WI38 (cell line): Measurements from ENCODE around the gene MAPK8IP3.

Experiments used
- H3K4me3 ChIP-seq: 2 replicates; pipeline ENCODE4 v1.5.1; 2011; ENCODE audit warnings: low read depth, mild to moderate bottlenecking, control low read depth, low read length
- TF ChIP-seq, protein P1 (sequence below): IDR thresholded peaks from 2 replicates; pipeline ENCODE4 v1.5.1; 2012; ENCODE audit warnings: low read depth, mild to moderate bottlenecking, control low read depth, low read length

MAPK8IP3 gene

DNA sequence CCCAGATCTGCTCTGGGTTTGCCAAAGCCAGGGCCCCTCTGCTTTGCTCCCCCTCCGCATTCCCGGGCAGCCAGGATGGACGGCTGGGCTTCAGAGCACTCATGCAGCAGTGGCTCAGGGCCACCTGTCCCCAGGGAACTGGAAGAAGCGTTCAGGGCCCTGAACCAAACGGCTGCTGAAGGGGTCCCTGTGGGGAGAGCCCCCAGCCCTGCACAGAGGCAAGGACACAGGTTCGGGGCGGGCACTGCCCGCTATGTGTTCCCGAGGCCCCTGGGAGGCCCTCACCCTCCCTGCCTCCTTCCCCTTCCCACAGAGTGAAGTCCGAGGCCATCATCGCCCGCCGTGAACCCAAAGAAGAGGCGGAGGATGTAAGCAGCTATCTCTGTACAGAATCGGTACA is 54.9 kb downstream of the MAPK8IP3 start:
- no peak overlapping the region for H3K4me3 ChIP-seq

DNA sequence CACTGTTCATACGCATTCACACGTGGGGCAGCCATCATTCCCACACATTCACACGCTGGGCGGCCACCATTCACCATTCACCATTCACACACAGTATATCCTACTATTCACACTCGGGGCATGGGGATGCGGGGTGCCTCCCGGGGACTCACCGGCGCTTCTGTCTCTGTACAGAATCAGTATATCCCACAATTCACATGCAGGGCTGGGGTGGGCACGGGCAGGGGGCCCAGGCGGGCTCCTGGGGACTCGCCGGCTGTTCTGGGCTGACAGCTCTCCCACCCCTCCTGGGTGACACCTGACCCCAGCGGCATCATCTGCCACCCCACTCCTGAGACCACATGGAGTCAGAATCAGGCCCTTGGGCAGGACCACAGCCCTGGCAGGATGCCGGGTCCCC is 55.8 kb downstream of the MAPK8IP3 start:
- TF ChIP-seq, protein P1, sequence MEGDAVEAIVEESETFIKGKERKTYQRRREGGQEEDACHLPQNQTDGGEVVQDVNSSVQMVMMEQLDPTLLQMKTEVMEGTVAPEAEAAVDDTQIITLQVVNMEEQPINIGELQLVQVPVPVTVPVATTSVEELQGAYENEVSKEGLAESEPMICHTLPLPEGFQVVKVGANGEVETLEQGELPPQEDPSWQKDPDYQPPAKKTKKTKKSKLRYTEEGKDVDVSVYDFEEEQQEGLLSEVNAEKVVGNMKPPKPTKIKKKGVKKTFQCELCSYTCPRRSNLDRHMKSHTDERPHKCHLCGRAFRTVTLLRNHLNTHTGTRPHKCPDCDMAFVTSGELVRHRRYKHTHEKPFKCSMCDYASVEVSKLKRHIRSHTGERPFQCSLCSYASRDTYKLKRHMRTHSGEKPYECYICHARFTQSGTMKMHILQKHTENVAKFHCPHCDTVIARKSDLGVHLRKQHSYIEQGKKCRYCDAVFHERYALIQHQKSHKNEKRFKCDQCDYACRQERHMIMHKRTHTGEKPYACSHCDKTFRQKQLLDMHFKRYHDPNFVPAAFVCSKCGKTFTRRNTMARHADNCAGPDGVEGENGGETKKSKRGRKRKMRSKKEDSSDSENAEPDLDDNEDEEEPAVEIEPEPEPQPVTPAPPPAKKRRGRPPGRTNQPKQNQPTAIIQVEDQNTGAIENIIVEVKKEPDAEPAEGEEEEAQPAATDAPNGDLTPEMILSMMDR = no peak
- H3K4me3 ChIP-seq = no peak overlapping the region

More for the DNA sequence above, 54.9 kb downstream of the MAPK8IP3 start:
- TF ChIP-seq, protein P1 = no peak

DNA sequence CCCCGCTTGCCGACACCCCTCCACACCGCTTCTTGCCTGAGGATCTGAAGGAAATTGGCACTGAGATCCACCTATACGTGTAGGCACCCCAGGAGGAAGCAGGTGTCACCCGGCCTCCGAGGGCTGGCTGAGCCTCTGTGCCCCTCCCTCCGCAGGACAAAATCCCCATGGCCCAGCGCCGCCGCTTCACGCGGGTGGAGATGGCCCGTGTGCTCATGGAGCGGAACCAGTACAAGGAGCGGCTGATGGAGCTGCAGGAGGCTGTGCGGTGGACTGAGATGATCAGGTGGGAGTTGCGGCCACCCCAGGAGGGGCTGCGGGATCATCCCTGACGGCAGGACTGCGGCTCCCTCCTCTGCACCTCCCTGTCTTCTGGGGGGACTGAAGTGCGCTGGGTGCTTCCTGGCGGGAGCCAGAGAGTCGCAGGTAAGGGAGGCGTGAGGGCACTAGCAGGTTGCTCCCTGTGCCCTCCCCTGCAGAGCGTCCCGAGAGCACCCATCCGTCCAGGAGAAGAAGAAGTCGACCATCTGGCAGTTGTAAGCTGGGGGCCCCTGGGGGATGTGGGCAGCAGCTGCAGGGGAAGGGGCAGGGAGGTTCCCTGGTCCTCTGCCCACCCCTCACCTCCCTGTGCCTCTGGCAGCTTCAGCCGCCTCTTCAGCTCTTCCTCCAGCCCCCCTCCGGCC is 56.3 kb downstream of the MAPK8IP3 start:
- no peak overlapping the region for H3K4me3 ChIP-seq
- TF ChIP-seq, protein P1 = no peak

DNA sequence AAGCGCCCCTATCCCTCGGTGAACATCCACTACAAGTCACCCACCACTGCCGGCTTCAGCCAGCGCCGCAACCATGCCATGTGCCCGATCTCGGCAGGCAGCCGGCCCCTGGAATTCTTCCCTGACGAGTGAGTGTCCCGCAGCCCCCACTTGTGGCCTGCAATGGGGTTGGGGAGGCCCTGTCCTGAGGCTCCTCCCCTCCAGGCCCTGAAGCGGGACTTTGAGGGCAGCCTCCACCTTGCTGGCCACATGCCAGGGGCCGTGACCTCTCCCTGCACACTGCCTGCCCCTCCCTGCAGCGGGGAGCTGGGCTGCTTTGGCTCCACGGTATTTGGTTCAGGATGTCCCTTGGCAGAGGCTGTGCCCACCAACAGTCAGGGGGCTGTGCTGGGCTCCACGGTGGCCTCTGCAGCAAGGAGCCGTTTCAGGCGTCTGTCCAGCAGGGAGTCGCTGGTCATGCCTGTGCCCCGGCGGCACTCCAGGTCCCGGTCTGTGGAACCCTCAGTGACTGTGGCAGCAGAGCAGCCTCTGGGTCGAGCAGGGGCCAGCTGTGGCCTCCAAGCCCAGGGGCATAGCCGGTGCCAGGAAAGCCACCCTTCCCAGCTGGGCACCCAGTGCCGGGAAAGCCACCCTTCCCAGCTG is 57.0 kb downstream of the MAPK8IP3 start:
- TF ChIP-seq, protein P1 = no peak
- H3K4me3 ChIP-seq = no peak overlapping the region

DNA sequence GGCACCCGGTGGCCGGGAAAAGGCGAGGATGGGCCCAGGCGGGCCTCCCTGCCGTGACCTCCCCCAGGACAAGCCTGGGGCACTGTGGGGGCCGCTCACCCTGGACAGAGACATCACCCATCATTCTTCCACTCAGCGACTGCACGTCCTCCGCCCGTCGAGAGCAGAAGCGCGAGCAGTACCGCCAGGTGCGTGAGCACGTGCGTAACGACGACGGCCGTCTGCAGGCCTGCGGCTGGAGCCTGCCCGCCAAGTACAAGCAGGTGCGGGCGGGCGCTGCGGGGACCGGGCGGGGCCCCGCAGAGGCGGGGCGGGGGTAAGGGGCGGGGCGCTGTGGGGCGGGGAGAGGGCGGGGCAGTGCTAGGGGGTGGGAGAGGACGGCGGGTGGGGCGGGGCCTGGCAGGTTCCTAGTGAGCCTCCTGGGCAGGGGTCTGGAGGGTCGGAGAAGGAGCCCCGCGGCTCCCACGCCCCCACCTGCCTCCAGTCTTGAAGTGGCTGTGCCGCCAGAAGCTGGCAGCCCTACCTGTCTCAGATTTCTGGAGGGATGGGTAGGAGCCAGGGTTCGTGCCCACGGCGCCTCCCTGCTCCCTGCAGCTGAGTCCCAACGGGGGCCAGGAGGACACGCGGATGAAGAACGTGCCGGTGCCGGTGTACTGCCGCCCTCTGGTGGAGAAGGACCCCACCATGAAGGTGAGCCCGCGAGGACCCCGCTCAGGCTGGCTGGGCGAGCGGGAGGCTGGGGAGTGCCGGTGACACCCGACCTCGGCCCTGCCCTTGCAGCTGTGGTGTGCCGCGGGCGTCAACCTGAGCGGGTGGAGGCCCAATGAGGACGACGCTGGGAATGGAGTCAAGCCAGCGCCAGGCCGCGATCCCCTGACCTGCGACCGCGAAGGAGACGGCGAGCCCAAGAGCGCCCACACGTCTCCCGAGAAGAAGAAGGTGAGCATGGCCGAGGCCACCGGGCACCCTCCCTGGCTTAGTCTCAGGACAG is 57.8 kb downstream of the MAPK8IP3 start:
- TF ChIP-seq, protein P1 = 0 out of 2 replicates have a peak, but pooled peaks have one; percentile 8
- H3K4me3 ChIP-seq = no peak overlapping the region

DNA sequence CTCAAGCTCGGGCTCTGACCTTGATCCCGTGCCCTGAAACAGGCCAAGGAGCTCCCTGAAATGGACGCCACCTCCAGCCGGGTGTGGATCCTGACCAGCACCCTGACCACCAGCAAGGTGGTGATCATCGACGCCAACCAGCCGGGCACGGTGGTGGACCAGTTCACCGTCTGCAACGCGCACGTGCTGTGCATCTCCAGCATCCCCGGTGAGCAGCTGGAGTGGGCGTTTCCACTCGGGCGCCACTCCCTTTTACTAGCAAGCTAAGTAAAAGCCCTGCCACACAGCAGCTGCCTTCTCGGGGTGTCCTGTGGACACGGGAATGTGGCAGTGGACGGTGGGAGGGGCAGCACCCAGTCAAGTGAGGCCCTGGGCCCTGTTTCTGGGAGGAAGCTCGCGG is 59.0 kb downstream of the MAPK8IP3 start:
- H3K4me3 ChIP-seq = no peak overlapping the region
- TF ChIP-seq, protein P1 = no peak

DNA sequence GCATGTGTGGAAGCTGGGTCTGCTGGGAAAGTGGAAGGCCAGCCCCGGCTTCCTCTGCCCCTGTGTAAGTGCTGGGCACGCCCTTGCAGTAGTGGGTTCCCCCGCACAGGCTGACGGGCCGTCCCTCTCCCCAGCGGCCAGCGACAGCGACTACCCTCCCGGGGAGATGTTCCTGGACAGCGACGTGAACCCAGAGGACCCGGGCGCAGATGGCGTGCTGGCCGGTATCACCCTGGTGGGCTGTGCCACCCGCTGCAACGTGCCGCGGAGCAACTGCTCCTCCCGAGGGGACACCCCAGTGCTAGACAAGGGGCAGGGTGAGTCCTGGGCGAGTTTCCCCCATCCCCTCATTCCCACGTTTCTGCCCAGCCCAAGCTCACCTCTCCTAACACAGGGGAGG is 59.8 kb downstream of the MAPK8IP3 start:
- TF ChIP-seq, protein P1 = no peak
- no peak overlapping the region for H3K4me3 ChIP-seq
